Inflammatory macrophage treated with lipopolysaccharide for 4 hours (primary cell): ENCODE data around the gene HLA-F.

Experiments
- DNase-seq: peaks from one replicate; pipeline ENCODE4 v3.0.0-alpha.2; 2020

Gene HLA-F

DNA sequence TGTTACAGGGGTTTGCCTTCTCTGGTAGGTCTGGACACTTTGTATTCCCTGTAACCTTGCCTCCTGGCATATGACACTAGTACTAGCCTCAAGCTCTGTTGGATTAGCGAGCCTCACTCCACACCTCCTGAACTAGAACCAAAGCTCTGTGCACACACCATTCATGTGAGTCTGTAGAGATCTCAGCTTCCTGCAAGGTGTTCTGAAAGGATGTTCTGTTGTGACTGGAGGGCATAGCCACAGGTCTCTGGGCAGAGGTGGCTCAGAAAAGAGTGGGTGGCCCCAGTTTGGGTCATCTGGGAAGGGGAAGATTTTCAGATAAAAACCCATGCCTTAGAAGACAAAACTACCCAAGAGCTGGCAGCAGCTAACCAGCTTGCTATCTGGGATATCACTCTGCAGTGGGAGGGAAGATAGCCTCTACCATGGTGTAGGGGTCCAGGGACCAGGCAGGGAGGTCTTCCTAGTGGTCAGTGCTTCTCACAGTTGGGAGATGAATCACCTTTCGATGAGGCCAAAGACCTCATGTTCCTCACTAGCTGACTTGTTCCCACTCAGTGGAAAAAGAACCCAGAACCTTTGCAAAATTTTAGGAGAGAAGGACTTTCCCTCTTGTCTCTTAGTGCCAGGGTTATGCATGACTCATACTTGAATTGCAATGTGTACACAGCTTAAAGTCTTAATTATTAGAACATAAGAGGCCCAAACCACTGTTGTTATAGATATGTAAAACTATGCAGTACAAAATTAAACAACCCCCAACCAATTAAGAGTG is 41.4 kb downstream of the HLA-F start:
- peak; percentile 79 for DNase-seq

DNA sequence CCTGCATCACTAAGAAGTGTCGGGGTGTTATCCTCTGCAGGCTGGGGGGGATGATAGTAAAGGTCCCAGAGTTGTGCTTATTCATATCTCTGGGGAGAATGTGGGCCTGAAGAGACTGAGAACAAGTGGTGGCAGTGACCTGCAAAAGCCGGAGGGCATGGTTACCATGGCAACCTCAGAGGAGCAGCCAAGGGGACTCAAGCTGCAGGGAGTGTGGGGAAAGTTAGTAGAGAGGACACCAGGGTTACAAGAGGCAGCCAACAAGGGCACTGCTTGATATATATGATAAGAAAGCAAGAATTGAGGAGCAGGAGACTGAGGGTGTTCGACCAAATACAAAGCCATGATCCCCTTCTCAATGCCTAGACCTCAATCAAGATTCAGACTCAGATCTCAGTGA is 46.1 kb downstream of the HLA-F start:
- no peak for DNase-seq

DNA sequence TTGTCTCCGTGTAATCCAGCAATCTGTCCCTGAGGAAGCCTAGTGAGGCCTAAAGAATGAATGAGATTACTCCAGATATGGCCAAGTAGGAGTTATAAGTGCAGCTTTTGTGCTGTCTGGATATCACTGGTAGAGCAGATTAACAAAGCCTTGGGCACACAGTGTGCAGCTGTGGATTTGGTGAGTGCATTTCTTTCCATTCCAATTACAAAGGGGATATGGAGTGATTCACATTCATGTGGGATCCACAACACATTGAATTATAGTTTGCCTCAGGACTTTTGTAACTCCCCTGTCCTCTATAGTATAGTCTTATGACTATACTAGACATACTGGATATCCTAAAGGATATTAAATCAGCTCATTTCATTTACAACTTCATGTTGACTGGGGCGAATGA is 47.1 kb downstream of the HLA-F start:
- no peak for DNase-seq

DNA sequence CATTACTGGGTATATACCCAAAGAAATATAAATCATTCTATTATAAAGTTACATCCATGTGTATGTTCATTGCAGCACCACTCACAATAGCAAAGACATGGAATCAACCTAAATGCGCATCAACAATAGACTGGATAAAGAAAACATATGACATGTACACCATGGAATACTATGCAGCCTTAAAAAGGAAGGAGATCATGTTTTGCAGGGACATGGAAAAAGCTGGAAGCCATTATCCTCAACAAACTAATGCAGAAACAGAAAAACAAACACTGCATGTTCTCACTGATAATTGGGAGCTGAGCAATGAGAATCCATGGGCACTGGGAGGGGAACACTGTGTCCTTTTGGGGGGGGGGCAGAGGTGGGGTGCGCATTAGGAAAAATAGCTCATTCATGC is 53.5 kb downstream of the HLA-F start:
- no peak for DNase-seq
